ENCODE results near the gene MTMR1.

MTMR1 gene

DNA sequence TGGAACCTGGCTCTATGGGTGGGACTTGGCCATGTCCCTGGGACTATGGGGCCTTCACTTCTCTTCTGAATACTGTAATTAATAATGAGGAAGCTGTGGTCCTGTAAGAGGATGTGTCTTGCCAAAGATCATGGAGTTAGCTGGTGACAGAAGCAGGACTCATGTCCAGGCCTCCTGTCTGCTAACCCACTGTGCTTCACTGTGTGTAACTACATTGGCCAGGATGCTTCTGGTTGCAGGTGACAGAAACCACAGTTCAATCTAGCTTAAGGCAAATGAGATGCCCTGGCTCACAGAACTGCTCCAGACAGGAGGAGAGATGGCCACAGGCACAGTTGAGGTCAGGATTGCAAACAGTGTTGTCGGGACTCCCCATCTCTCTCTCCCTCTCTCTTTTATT, 3.1 kb downstream of the MTMR1 start:
- FAIRE-seq: no peak
- no peak for DNase-seq (ENCODE audit: insufficient read length, low spot score)
- TF ChIP-seq, protein P1, sequence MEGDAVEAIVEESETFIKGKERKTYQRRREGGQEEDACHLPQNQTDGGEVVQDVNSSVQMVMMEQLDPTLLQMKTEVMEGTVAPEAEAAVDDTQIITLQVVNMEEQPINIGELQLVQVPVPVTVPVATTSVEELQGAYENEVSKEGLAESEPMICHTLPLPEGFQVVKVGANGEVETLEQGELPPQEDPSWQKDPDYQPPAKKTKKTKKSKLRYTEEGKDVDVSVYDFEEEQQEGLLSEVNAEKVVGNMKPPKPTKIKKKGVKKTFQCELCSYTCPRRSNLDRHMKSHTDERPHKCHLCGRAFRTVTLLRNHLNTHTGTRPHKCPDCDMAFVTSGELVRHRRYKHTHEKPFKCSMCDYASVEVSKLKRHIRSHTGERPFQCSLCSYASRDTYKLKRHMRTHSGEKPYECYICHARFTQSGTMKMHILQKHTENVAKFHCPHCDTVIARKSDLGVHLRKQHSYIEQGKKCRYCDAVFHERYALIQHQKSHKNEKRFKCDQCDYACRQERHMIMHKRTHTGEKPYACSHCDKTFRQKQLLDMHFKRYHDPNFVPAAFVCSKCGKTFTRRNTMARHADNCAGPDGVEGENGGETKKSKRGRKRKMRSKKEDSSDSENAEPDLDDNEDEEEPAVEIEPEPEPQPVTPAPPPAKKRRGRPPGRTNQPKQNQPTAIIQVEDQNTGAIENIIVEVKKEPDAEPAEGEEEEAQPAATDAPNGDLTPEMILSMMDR (IDR thresholded peaks at IDR 0.05; ENCODE audit: insufficient read depth, missing control alignments): no peak

DNA sequence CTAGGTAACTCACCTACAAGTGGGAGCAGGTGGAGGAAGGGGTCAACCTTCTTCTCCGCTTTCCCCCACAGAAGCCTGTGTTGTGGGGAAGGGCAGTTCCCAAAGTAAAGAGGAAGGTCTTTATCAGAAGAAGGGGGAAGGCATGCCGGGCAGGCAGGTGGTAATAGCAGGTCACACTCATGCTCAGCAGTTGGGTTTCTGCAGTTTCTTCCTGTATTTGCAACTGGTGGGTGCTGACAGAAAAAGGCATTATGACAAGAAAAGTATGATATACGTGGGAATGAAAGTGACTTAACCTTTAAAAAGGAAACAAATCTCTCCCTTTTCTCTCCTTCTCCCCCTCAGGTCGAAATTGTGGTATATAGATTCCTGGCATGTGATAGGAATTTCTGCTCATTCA, 3.7 kb downstream of the MTMR1 start:
- no peak for FAIRE-seq
- TF ChIP-seq, protein P1 (IDR thresholded peaks at IDR 0.05; ENCODE audit: insufficient read depth, missing control alignments): no peak
- no peak for DNase-seq (ENCODE audit: insufficient read length, low spot score)

DNA sequence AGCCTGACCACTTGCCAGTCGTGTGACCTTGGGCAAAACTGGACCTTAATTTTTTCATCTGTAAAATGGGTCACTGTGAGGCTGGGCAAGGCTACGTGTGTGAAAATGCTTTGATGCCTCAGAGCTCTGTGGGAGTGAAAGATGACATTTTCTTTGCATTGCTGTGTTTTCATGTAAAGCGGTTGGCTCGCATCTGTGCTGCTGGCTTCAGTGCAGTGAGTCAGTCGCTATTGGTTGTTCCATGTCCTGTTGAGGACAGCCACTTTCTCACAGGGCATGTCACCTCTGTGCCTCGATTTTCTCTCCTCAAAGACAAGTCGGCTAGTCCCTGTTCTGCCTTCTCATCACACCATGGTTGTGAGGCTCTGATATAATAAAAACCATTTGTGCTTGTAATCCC, 4.4 kb downstream of the MTMR1 start:
- FAIRE-seq: no peak
- TF ChIP-seq, protein P1 (IDR thresholded peaks at IDR 0.05; ENCODE audit: insufficient read depth, missing control alignments): no peak
- no peak for DNase-seq (ENCODE audit: insufficient read length, low spot score)

DNA sequence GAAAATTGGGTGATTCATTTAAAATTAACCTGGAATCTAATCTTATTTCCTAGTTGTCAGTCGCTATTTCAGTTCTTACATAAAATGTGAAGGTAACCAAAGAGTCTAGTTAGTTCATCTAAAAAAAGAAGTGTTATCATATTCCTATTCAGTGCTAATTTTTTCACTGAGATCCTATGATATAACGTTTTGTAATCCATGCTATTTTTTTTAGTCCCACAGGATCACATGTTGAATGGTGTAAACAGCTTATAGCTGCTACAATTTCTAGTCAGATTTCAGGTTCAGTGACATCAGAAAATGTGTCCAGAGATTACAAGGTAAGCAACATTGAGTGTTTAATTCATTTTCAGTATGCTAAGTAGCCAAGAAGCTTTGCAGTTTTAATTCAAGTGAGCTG, 5.8 kb downstream of the MTMR1 start:
- DNase-seq (ENCODE audit: insufficient read length, low spot score): no peak
- TF ChIP-seq, protein P1 (IDR thresholded peaks at IDR 0.05; ENCODE audit: insufficient read depth, missing control alignments): no peak
- FAIRE-seq: peak; percentile 32

DNA sequence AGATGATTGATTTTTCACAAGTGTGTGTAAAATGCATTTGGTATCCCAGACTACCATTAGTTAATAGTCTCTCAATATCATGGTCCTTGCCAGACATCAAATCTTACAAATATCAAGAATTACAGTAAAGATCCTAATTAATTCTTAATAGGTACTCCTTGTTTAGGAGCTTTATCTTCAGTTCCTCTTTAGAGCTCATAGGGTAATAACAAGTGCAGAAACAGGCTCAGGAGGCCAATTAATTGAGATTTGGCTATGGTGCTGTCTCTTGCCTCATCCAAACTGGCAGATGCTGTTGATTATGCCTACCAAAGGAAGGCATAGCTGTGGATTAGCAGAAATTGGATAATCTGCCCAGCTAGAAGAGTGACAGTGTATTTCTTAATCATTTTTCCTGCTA, 6.9 kb downstream of the MTMR1 start:
- TF ChIP-seq, protein P1 (IDR thresholded peaks at IDR 0.05; ENCODE audit: insufficient read depth, missing control alignments): no peak
- FAIRE-seq (peak; percentile 82), DNase-seq (ENCODE audit: insufficient read length, low spot score) (no peak)

DNA sequence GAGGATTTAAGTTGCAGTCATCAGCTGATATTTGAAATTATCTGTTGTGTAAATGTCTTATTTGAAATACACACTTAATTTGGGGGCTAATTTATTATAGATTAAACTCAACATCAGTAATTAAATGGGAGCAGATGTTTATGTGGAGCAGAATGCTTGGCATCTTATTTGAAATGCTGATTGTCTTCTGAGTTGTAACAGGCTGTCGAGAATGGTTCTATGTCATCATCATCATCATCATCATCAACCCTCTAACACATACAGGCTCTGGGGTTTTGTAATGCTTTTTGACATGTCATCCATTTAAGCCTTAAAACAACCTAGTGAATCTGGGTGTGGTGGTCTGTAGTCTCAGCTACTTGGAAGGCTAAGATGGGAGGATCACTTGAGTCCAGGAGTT, 8.2 kb downstream of the MTMR1 start:
- DNase-seq (ENCODE audit: insufficient read length, low spot score): no peak
- FAIRE-seq: no peak
- TF ChIP-seq, protein P1 (IDR thresholded peaks at IDR 0.05; ENCODE audit: insufficient read depth, missing control alignments): no peak

DNA sequence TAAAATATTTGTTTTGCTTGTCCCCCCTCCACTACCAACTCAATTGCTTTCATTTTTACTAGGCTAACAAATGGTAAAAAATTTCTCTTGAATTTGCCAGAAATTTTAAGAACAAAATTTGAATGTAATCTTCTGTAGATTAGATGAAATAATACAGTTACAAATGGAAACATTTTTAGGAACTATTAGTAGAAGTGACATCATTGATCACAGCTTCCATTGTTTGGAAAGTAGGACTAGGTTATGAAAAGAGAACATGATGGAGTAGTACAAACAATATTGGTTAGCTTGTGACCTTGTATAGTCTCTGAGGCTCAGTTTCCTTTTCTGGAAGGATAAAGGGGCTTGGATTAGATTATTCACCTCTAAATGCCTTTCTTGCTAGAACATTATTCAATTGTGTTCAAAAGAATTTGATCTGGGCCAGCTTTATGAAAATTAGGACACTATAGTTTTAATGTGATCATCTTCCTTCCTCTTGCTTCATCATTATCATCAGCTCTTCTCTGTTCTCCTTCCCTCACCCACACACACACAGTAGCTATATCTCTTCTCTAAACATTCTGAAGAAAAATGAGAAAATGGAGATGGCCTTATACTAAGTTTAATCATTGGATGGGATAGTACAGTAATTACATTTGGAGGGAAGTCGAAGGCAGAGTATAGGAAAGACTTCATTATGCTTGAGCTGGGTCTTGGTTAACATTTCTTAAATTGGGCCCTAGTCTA, 9.9 kb downstream of the MTMR1 start:
- TF ChIP-seq, protein P1 (IDR thresholded peaks at IDR 0.05; ENCODE audit: insufficient read depth, missing control alignments): no peak
- no peak for DNase-seq (ENCODE audit: insufficient read length, low spot score)
- FAIRE-seq: no peak

Data from D721Med (cell line).